Measurements from ENCODE around the gene OPA1.

GRCh38 chr3:193598202-193598601 lies 5.2 kb downstream of the OPA1 start:
- TF ChIP-seq EP300 (IDR thresholded peaks at IDR 0.05; ENCODE audit: borderline replicate concordance) (no peak), TCF12 (IDR thresholded peaks at IDR 0.05; ENCODE audit: low read depth) (no peak), USF1 (IDR thresholded peaks at IDR 0.05) (no peak), CREB1 (IDR thresholded peaks at IDR 0.05; ENCODE audit: low read depth) (no peak), EGR1 (IDR thresholded peaks at IDR 0.05) (no peak), NFIC (IDR thresholded peaks at IDR 0.05) (no peak), REST (IDR thresholded peaks at IDR 0.05; ENCODE audit: low read depth) (no peak), MAX (IDR thresholded peaks at IDR 0.05) (no peak), TEAD4 (IDR thresholded peaks at IDR 0.05) (no peak), FOXM1 (IDR thresholded peaks at IDR 0.05; ENCODE audit: borderline replicate concordance, low read depth) (no peak), YY1 (IDR thresholded peaks at IDR 0.05; ENCODE audit: low read depth) (no peak)
